GM19397 (cell line): Measurements from ENCODE around the gene ECI1.

Experiments used
- ATAC-seq: cut with Tn5 transposase; IDR thresholded peaks from one replicate; pipeline ENCODE4 v1.9.1; 2021; ENCODE audit warnings: mild to moderate bottlenecking, moderate library complexity; ENCODE audit not compliant: unreplicated experiment

Gene ECI1

DNA sequence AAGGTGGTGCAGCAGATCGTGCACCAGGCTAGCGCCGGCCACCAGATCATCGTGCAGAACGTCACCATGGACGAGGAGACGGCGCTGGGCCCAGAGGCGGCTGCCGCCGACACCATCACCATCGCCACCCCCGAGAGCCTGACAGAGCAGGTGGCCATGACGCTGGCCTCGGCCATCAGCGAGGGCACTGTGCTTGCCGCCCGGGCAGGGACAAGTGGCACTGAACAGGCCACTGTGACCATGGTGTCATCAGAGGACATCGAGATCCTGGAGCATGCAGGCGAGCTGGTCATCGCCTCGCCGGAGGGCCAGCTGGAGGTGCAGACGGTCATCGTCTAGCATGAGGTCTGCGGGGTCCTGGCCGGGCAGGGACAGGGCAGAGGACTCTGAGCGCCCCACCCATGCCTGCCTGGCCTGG is 16.1 kb downstream of the ECI1 start:
- ATAC-seq: no peak

DNA sequence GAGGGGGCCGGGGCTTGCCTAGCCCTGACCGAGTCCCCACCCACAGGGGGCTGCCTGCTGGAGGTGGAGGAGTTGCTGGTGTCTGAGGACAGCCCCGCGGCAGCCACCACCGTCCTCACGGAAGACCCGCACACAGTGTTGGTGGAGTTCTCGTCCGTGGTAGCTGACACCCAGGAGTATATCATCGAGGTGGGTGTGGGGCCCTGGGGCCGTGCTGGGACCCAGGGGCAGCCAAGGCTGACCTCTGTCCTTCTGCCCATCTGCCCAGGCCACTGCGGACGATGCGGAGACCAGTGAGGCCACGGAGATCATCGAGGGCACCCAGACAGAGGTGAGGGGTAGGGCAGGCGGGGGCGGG is 16.6 kb downstream of the ECI1 start:
- ATAC-seq: no peak

DNA sequence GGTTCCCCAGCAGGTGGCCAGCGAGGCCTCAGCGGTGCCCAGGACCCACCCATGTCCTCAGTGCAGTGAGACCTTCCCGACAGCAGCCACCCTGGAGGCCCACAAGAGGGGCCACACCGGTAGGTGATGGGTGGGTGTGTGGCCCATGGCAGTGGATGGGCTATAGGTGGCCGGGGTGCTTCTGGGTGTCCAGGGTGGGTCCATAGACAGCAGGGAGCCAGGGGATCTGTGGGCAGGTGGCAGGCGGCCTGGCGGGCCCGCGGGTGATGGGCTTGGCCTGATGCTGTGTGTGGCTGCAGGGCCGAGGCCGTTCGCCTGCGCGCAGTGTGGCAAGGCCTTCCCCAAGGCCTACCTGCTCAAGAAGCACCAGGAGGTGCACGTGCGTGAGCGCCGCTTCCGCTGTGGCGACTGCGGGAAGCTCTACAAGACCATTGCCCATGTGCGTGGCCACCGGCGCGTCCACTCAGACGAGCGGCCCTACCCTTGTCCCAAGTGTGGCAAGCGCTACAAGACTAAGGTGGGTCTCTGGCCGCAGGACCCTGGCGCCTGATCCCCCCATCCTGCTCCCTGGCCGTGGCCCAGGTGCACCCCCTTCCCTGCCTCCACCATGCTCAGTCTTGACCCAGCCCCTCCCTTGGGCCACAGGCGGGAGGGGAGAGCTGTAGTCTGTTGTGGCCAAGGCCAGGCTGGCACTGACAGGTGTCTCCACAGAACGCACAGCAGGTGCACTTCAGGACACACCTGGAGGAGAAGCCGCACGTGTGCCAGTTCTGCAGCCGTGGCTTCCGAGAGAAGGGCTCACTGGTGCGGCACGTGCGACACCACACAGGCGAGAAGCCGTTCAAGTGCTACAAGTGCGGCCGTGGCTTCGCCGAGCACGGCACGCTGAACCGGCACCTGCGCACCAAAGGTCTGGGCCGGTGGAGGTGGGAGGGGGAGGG is 17.2 kb downstream of the ECI1 start:
- ATAC-seq: no peak

DNA sequence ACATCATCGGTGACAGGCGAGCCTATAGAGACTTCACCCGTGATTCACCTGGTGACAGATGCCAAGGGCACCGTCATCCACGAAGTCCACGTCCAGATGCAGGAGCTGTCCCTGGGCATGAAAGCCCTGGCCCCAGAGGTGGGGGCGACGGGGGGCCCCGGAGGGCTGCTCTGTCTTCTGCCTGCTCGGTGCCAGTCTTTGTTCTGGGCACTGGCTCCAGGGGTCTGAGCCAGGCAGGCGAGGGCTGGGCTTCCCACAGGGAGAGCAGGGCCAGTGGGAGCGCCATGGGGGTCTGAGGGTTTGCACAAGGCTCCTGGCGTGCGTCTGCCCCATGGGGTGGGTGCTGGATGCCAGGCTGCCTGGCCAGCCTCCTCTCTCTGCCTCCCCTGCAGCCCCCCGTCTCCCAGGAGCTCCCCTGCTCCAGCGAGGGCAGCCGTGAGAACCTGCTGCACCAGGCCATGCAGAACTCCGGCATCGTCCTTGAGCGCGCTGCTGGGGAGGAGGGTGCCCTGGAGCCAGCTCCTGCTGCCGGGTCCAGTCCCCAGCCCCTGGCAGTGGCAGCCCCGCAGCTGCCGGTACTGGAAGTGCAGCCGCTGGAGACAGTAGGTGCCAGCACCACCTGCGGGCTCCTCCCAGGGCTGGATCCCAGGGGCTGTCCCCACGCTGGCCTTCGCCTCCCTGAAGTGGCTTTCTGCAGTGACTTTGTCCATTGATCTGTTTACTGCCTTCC is 18.2 kb downstream of the ECI1 start:
- ATAC-seq: no peak

DNA sequence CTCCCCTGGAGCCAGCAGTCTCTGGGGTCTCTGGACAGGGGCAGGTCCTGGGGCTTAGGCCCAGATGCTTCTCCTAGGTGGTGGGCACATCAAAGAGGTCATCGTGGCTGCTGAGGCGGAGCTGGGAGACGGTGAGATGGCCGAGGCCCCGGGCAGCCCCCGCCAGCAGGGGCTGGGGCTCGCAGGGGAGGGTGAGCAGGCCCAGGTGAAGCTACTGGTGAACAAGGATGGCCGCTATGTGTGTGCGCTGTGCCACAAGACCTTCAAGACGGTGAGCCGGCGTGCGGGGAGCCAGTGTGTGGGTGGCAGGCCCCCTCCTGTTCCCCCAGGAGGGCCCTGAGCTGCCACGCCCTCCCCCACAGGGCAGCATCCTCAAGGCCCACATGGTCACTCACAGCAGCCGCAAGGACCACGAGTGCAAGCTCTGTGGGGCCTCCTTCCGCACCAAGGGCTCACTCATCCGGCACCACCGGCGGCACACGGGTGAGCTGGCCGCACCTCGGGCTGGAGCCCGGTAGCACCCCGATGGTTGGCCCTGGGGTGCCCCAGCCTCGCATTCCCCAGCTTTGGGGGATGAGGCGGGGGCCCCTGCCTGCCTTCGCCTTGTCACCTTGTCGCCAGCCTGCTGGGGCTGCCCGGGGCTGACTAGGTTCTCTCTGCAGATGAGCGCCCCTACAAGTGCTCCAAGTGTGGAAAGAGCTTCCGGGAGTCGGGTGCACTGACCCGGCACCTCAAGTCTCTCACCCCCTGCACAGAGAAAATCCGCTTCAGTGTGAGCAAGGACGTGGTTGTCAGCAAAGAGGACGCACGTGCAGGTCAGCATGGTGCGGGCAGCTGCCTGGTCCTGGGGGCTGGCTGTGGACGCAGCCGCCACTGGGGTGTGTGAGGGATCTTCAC is 19.0 kb downstream of the ECI1 start:
- no peak for ATAC-seq

DNA sequence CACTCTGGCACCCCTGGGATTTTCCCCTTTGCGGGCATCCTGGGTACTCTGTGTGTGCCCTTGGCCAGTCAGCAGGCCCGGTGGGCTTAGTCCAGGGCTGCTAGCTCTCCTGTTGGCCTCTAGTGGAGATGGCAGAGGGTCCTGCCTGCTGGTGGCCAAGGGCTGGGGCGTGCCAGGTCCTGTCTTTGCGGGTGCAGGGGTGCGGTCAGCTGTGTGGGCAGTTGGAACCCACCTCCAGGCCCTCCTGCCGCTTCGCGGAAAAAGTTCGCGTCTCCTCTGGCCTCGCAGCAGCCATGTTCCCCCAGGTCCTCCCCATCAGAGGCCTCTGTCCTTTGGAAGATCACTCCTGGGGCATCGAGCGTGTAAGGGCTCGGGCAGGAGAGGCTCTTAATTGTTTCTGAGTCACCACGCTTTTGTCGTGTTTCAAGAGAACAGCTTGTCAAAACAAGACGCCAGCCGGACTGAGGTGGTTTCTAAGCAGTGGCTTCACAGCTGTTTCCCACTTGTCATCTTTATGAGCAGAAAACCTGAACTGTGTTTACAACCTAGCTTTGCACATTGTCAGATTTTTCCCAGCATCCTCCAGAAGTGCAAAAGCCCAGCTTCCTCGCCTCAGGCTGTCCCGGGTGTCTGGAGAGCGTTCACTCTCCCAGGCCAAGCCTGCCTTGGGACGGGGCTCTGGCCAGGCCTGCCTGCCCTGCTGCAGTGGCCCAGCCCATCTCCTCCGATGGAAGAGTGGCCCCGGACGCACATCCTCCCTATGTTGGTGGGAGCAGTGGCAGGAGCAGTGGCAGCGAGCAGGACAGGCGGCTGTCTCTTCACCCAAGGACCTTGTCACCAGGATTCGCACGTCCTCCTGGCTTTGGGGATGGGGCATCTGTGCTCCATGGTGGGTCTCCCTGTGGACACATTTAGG is 20.1 kb downstream of the ECI1 start:
- no peak for ATAC-seq

DNA sequence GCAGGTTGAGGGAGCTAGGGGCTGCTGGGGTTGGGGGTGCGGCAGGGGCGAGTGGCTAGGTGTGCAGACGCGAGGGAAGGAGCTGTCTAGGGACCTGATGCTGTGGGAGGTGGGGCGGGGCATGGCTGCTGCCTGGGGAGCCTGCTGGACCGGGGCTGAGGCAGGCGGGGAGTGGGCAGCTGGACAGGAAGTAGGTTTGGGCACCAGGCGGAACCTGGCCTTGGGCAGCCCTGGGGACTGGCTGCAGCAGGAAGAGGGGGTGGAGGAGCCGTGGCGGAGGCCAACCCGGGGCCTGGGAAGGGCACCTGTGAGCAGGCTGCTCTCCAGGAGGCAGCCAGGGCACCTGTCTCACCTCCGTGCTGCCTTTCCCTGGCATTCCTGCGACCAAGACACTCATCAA is 21.0 kb downstream of the ECI1 start:
- no peak for ATAC-seq

DNA sequence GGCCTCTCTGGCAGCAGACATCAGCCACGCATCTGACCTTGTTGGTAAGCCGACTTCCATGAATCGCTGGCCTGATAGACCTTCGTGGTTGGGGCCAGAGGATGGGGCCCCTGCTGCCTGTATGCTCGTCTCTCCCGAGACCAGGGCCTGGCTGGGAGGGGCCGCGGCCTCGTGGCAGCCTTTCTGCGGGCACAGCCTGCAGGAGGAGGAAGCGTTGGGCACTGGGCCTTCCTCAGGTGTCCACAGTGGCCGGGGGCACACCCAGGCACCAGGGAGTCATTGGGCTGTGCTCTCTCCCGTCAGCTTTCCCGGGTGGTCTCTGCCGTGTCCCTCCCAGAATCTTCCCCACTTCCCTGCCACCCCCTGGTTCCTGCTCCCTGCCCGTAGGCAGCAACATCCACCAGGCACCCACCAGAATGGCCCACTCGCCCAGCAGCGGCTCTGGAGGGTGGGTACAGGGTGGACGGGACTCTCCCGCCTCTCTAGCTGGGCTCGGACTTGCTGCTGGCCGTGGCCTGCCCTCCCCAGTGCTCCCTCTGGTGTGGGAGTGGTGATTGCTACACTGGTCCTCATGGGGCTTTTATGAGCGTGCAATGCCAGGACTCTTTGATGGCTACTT is 21.6 kb downstream of the ECI1 start:
- ATAC-seq: no peak

DNA sequence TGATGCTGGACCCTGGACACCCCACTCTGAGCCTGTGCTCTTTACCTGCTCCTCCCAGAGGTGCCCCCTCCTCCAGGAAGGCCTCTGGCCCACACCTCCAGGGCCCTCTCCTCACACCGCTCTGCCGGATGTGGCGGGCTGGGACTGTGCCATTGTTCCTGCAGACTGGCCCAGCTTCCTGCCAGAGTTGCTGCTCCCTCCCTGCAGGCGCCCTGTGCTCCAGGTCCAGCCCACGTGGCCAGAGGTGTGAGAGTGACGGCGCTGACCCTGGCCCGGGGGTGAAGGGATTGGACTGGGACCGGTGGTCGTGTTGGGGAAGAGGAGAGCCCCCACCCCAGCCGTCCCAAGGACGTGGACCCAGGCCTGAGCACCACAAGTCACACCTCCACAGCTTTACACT is 22.3 kb downstream of the ECI1 start:
- no peak for ATAC-seq

DNA sequence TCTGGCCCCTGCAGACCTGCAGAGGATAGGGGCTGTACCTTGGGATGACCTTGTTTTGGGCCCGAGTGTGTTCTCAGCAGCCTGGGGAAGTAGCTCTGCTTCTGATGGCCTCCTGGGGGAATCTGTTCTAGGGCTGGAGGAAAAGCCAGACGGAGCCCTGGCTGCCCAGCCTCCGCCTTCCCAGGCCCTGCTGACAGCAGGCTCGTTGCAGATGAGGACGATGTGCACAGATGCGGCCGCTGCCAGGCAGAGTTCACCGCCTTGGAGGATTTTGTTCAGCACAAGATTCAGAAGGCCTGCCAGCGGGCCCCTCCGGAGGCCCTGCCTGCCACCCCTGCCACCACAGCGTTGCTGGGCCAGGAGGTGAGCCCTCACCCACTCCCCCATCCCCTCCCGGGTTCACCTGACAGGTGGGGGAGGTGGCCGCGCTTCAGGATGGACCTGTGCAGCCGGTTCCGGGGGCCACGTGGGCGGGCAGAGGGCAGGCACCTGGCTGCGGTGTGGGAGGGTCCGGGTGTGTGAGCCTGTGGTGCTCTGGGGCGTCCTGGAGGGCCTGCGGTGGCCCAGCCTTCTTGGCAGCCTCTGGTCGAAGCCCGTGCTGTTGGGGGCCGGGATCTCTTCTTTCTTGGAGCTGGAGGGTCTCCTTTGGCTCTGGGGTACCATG is 23.1 kb downstream of the ECI1 start:
- no peak for ATAC-seq

DNA sequence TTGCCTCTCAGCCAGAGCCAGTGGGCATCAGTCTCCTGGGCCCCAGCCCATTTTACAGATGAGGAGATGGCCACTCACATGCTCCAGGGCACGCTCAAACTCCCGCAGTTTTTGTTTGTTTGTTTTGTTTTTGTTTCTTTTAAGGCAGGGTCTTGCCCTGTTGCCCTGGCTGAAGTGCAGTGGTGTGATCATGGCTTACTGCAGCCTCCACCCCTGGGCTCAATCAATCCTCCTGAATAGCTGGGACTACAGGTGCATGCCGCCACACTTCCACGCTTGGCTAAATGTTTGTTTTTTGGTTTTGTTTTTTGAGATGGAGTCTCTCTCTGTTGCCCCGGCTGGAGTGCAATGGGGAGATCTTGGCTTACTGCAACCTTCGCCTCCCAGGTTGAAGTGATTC is 24.5 kb downstream of the ECI1 start:
- no peak for ATAC-seq

DNA sequence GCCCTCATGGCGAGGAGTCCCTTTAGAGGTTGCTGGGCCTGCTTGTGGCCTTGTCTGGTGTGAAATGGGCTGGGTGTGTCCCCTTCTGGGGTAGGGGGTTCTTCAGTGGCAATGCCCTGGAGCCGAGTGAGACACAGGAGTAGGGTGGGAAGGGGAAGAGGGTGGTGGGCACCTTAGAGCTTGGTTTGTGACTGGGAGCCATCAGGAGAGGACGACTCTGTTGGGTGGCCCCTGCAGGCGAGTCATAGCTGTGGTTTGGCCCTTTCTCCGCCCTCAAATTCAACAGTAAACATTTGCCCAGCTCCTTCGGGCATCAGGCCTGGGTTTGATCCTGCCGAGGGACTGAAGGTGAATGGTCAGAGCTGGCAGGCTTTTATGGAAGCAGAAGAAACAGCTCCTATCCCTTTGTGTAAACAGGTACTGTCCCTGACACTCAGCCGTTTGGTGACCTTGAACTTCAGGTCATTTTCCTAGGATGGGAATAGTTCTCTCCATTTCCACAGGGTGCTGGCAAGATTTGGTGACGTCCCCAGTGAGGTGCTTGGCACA is 25.1 kb downstream of the ECI1 start:
- ATAC-seq: no peak

DNA sequence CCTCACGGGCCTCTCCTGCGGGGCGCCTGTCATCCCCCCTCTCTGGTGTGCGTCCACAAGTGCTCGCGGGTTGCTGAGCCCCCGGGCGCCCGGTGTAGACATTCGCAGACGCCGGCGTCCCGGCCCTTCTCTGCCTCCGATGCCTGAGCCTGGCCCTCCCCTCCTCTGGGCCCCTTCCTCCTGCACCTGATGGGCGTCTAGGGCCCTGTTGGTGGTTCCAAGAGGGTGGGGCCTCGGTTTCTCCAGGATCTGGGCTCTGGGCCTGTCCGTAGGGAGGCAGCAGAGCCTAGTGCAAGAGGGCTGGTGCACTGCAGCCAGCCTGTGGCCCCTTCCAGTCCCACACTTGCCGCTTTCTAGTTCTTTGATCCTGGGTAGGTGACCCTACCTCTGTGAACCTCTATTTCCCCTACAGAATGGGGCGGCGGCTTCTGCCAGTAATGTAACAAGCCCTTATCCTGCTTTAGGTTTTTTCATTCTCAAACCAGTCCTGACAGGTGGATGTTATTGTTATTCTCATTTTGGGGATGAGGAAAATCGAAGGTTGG is 27.4 kb downstream of the ECI1 start:
- ATAC-seq: peak; percentile 7

DNA sequence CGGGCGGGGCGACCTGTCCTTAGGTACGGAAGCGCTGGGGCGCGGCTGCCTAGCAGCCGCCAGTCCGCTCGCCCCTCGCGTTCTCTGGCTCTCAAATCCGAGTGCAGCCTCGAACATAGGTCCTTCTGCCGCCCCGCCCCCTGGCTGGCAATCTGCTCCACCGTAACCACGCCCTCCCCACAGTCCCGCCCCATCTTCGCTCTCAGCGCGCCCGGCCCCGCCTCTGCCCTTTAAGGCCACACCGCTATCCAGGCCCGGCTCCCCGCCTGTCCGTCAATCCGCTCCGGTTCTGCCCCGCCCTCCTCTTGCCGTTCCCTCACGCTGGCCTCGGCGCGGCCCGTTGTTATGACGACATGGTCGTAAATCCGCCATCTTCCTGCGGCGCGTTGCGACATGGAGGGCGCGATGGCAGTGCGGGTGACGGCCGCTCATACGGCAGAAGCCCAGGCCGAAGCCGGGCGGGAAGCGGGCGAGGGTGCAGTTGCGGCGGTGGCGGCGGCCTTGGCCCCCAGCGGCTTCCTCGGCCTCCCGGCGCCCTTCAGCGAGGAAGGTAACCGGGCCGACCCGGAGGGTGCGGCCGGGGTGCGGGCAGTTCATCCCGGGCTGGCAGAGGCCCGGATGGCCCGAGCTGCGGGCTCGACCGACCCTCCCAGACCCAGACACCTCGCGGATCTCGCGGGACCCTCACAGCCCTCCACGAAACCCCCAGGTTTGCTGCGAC is 28.0 kb downstream of the ECI1 start, which contains the start of gene E4F1:
Gene E4F1, plus strand, starts transcription at position 371 of the 721 bp plus-strand sequence. Its CDS starts 23 bp downstream, at position 394.
- ATAC-seq: peak; percentile 90

DNA sequence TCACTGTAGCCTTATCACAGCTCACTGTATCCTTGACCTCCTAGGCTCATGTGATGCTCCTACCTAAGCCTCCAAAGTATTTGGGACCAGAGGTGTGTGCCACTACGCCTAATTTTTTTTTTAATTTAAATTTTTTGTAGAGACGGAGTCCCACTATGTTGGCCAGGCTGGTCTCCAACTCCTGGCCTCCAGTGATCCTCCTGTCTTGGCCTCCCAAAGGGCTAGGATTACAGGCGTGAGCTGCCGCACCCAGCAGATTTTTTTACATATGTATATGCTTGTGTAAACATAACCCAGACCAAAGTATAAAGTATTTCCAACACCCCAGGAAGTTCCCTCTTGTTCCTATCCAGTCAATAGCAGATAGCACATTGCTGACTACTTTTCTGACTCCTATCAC is 35.1 kb downstream of the ECI1 start:
- no peak for ATAC-seq

DNA sequence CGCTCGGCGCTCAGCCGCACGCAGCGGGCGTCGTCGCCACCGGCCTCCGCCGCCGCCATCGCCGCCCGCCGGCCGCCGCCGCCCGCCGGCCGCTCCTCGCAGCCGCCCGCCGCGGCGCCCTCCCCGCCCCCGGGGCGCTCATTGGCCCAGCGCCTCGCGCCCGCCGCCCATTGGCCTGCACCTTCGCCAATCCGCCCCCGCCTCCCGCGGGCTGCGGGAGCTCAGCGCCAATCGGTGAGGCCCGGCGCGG is 36.7 kb downstream of the ECI1 start, which contains the start of gene PGP:
Gene PGP, minus strand, starts transcription at position 122 of the 250 bp plus-strand sequence. Its CDS starts 63 bp downstream, at position 59.
- peak; percentile 87 for ATAC-seq

DNA sequence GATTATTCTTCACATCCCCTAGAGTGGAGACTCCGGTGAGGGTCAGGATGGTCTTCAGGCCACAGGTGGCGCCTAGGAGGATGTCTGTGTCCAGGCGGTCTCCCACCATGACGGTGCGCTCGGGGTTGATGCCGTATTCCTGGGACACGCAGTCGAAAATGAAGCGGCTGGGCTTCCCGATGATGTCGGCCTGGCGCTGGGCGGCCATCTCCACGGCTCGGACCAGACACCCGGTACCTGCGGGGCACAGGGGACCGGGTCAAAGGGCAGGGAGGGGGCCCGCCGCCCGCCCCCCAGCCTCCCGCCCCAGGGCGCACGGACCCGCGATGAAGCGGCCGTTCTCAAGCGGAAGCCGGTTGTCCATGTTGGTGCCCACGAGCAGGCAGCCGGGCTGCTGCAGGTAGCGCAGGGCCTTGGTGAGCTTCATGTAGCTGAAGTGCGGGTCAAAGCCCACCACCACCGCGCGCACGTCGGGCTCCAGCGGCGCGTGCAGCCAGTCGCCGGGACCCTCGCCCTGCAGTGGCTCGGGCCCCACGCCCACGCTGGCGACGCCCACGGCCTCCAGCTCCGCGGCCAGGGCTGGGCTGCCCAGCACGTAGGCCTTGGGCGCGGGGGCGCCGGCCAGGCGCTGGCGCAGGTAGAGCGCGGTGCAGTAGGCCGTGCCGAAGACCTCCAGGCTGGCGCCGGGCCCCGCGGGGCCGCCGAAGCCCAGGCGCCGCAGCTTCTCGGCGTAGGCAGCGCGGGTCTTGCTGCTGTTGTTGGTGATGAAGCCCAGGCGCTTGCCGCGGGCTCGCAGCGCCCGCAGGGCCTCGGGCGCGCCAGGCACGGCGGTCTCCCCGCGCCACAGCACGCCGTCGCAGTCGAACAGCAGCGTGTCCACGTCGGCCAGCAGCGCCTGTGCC is 37.3 kb downstream of the ECI1 start:
- ATAC-seq: peak; percentile 1
